EL (cell line): ENCODE results near the gene NCBP2.
A peak's percentile ranks its signal among the peaks of the same experiment; 100 is the strongest.

Source experiments
- DNase-seq: peaks from one replicate; pipeline ENCODE4 v3.0.0-alpha.2; 2016

The NCBP2 gene

GRCh38 chr3:196942226-196942914 is at the start of gene NCBP2:
Gene NCBP2 (minus strand): TSS chr3:196942528. CDS start chr3:196942503, 25 bp downstream.
- peak; percentile 98 for DNase-seq

- DNase-seq: no peak
These were observed 49.5 kb upstream of the NCBP2 start for GRCh38 chr3:196991581-196992460.

- DNase-seq: no peak
These were observed 48.3 kb upstream of the NCBP2 start for GRCh38 chr3:196990601-196991007.

DNA sequence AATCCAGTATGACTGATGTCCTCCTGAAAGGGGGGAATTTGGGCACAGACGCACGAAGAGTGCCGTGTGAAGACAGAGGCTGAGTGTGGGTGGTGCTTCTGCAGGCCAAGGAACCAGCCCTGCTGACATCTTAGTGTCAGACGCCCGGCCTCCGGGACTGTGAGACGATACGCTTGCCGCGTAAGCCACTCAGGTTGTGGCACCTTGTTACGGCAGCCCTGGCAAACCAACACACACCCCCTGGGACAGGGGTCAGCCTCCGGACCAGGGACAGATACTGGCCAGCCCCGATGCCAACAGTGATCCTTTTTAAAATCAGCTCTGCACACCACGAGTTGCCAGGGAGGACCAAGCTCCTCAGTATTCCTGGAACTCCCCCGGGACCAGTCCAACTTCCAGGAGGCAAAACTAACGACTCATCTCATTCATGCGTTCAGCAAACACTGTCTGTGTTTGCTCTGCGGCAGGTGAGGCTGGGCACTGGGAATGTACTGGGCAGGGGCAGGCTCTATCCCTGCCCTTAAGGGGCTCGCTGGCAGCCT is 47.5 kb upstream of the NCBP2 start:
- DNase-seq: no peak

GRCh38 chr3:196988241-196989029 is 46.1 kb upstream of the NCBP2 start:
- peak; percentile 25 for DNase-seq

GRCh38 chr3:196987022-196987421 is 44.7 kb upstream of the NCBP2 start:
- no peak for DNase-seq

DNA sequence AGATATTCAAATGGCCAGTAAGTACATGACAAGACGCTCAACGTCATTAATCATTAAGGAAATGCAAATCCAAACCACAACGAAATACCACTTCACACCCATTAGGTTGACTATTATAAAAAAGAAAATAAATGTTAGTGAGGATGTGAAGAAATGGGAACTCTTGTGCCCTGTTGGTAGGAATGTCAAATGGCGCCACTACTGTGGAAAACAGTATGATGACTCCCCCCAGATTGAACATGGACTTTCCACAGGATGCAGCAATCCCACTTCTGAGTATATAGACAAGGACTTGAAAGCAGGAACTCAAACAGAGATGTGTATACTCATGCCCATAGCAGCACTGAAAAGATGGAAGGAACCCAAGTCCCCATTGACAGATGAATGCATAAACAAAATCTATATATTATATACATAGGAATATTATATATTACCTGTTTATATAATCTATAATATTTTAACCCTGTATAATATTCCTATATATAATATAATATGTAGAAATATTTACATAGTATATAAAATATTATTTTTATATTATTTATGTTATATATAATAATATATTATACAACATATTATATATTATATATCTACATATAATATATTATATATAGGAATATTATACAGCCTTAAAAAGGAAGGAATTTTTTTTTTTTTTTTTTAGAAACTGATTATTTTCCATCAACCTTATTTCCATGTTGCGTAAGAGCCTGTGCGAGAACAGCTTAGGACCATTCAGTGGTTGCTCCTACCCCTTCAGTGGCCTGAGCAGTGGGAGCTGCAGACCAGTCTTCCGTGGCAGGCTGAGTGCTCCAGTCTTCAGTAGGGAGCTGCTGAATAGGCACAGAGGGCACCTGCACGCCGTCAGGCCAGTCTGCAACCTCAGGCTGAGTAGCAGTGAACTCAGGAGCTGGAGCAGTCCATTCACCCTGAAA is 43.9 kb upstream of the NCBP2 start:
- no peak for DNase-seq

- no peak for DNase-seq
These were observed 43.0 kb upstream of the NCBP2 start for GRCh38 chr3:196985298-196985697.

DNA sequence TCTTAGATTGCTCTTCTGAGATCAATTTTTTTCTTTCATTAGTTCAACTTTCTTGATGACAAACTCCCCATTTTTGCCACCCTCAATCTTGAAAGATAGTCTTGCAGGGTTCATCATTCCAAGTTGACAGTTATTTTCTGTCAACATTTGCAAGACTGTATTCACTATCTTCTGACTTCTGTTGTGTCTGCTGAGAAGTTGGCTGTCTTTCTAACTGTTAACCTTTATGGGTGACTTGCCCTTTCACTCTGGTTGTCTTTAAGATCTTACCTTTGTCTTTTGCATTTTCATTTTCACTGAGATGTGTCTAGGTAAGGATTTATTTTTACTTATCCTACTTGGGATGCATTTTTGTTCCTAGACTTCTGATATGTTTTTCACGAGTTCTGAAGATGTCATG is 40.9 kb upstream of the NCBP2 start:
- no peak for DNase-seq

DNA sequence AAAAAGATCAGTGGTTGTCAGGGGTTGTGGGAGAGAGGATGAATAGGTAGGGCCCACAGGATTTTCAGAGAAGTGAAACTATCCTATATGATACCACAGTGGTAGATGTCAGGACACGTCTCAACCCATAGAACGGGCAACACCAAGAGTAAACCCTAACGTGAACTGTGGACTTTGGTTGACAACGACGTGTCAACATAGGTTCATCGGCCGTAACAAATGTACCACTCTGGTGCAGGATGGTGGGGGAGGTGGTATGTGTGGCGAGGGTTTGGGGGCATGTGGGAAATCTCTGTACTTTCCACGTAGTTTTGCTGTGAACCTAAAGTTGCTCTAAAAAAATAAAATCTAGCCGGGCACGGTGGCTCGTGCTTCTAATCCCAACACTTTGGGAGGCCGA is 39.3 kb upstream of the NCBP2 start:
- DNase-seq: no peak

GRCh38 chr3:196979545-196979944 is 37.2 kb upstream of the NCBP2 start:
- DNase-seq: no peak

DNA sequence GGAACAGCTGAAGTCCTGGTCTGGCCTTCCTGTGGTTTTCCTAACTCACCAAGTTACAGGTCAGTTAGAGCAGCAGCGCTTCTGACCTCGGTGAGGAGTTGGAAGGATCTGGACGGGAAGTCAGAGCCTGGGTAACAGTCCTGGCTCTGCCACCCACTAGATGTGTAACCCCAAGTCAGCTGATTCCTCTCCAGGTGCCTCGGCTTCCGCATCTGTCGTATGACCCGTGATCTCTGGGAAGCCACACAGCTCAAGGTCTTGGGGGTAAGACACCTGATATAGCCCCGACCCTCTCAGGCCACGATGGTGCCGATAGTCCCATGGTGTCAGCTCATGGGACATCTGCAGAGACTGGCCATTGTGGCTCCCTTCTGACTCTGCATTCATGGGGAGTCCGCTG is 34.6 kb upstream of the NCBP2 start:
- DNase-seq: no peak

- DNase-seq: no peak
These were observed 33.0 kb upstream of the NCBP2 start for GRCh38 chr3:196975349-196975748.

DNA sequence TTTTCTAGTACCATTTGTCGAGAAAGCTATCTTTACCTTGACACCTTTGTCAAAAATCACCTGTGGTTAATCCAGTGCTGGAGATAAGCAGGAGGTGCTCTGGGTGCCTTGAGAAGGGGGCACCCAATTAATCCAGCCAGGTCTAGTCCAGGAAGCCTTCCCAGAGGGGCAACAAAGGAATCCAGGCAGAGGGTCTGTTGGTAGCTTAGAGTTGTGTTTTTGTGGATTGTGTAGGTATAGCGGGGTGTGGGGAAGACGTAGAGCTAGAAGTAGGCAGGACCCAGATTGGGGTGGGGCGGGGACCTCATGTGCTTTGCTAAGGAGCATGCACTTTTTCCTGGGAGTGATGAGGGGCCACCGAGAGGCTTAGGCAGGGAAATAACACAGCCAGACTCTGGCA is 32.3 kb upstream of the NCBP2 start:
- no peak for DNase-seq

GRCh38 chr3:196971094-196971698 is 28.9 kb upstream of the NCBP2 start:
- DNase-seq: no peak

DNA sequence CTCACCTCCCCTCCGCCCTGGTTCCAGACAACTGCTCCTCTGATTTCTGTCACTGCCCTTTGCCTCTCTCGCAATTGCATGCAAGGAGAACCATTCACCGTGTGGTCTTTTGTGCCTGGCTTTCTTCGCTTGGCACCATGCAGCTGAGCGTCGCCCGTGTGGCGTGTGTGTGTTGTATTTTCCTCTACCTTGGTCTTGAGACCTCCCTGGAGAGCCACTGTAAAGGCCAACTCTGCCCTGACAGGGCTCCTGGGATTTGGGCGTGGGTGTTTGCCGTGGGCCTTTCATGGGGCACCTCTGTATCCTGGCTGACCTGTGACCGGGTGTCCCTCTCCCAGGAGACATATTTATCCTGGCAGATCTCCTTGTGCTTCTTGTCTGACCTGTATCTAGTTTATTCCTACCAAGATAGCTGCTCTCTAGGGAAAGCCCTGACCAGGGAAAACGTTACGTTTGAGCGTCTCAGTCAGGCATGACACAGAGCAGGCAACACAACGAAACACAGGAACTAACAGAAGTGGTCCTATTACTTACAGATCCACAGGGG is 28.3 kb upstream of the NCBP2 start:
- no peak for DNase-seq

DNA sequence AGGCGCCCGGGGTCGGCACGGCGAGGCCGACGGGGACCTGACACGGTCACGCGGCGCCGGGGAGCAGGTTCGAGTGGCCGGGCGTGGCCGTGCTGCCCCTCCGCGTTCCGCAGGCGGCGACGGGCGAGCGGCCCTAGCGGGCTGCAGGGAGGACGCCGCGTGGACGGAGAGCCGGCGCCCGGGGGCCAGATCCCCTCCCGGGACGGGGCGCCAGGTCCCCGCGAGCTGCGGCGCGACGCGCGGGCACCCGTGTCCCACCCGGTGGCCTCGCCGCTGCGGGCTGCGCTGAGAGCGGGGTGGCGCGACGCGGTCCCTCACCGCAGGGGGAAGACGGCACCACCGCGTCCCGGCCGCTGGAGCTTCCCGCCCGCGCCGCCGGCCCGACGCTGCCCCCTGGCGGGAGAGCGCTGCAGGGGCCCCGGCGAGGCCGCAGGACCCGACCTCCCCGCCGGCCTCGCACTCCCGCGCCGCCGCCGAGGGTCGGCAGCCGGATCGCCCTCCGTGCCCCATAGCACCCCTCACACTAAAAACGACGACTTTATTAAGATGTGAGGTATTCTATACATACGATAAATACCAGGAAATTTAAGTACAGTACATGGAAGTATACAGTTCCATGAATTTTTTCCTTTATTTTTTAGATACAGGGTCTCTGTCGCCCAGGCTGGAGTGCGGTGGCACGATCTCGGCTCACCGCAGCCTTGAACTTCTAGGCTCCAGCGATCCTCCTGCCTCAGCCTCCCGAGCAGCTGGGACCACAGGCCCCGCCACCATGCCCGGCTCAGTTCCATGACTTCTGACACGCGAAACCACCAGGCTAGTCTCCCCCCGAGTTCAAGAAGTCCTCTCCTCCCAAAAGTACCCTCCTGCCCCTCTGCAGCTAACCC is 27.6 kb upstream of the NCBP2 start:
- DNase-seq: peak; percentile 64

DNA sequence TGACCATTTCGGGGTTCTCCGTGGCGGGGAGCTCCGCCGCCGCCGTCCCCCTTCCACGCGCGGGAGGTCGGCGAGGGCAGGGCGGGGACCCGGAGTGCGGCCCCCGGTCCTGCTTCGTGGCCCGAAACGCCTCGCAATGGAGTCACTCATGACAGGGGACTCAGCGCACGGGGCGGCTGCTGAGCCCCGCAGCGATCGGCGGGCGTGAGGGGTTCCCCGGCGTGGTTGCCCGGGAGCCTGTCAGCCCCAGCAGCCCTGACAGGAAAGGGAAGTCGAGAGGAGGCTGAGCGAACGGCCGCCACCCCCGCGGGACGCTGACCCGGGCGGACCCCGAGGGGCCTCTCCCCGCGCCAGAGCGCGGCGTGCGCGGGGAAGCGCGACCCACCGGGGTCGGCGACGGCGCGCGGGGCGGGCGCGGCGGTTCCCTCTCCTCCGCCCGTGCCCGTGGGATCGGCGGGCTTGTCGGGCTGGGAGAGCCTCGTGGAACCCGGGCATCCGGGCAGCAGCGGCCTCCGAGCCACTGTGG is 26.9 kb upstream of the NCBP2 start:
- peak; percentile 51 for DNase-seq

GRCh38 chr3:196968233-196969133 is 26.2 kb upstream of the NCBP2 start, which contains the start of gene PIGZ:
Gene PIGZ (minus strand): TSS chr3:196968833. CDS start chr3:196952031, 16,802 bp downstream.
- DNase-seq: peak; percentile 48
